Activated gamma-delta T cell treated with anti-CD3 and anti-CD28 coated beads, Interleukin-2, amount 50 U/mL, for 16 hours (primary cell): ENCODE results near the gene MCF2L2.
"Not testable (repeated sequence)": the region's sequence is repeated elsewhere in the genome, so short reads cannot be mapped to it uniquely, and the experiment has no call there.

Experiments
- DNase-seq: peaks from one replicate; pipeline ENCODE4 v3.0.0-alpha.2; 2020; ENCODE audit warnings: low read depth

MCF2L2 gene

GRCh38 chr3:183233966-183234365, 194.5 kb downstream of the MCF2L2 start:
- no peak for DNase-seq

GRCh38 chr3:183230826-183231225, 197.6 kb downstream of the MCF2L2 start:
- DNase-seq, result no peak

GRCh38 chr3:183230251-183230650, 198.2 kb downstream of the MCF2L2 start:
- DNase-seq, result not testable (repeated sequence)

- DNase-seq, result no peak
Measured at GRCh38 chr3:183229178-183229577, 199.2 kb downstream of the MCF2L2 start.

- no peak for DNase-seq
Measured at GRCh38 chr3:183227586-183227985, 200.8 kb downstream of the MCF2L2 start.

GRCh38 chr3:183226333-183226890, 202.0 kb downstream of the MCF2L2 start:
- DNase-seq, result no peak

- peak; percentile 7 for DNase-seq
Measured at GRCh38 chr3:183224180-183224970, 204.0 kb downstream of the MCF2L2 start.

GRCh38 chr3:183222631-183223235, 205.7 kb downstream of the MCF2L2 start:
- DNase-seq, result no peak

- no peak for DNase-seq
Measured at GRCh38 chr3:183220828-183221227, 207.6 kb downstream of the MCF2L2 start.

GRCh38 chr3:183218826-183219225, 209.6 kb downstream of the MCF2L2 start:
- no peak for DNase-seq

- DNase-seq, result no peak
Measured at GRCh38 chr3:183217548-183218332, 210.7 kb downstream of the MCF2L2 start.

GRCh38 chr3:183215591-183216202, 212.7 kb downstream of the MCF2L2 start:
- DNase-seq, result no peak

GRCh38 chr3:183214277-183214612, 214.2 kb downstream of the MCF2L2 start:
- DNase-seq, result no peak

- DNase-seq, result no peak
Measured at GRCh38 chr3:183213415-183214276, 214.8 kb downstream of the MCF2L2 start.

GRCh38 chr3:183212565-183212964, 215.9 kb downstream of the MCF2L2 start:
- DNase-seq, result no peak

- no peak for DNase-seq
Measured at GRCh38 chr3:183212096-183212495, 216.3 kb downstream of the MCF2L2 start.

- no peak for DNase-seq
Measured at GRCh38 chr3:183211352-183211751, 217.1 kb downstream of the MCF2L2 start.

GRCh38 chr3:183210862-183211341, 217.5 kb downstream of the MCF2L2 start:
- no peak for DNase-seq

GRCh38 chr3:183210341-183210740, 218.1 kb downstream of the MCF2L2 start:
- DNase-seq, result no peak

GRCh38 chr3:183208800-183209199, 219.6 kb downstream of the MCF2L2 start:
- no peak for DNase-seq

GRCh38 chr3:183208260-183208659, 220.2 kb downstream of the MCF2L2 start:
- DNase-seq, result no peak
